A549 (cell line): ENCODE measurements around the gene VASH2.

Source experiments
- EP300 ChIP-seq, 2 experiments: fragments of >200 bp; sonication (Bioruptor Twin); formaldehyde crosslinking; IDR thresholded peaks; 2 replicates in 1 of 2; 3 replicates in 1 of 2; pipeline ENCODE4 v1.6.1; 2016 to 2017
- MAFK ChIP-seq: fragments of 450-650 bp; IDR thresholded peaks from 2 replicates; pipeline ENCODE4 v1.6.1; 2014; ENCODE audit not compliant: partially characterized antibody
- POLR2A ChIP-seq: IDR thresholded peaks from 2 replicates; pipeline ENCODE4 v1.6.1; 2012; ENCODE audit warnings: mild to moderate bottlenecking, low read length
- SMC3 ChIP-seq: fragments of >200 bp; sonication (Bioruptor Twin); formaldehyde crosslinking; IDR thresholded peaks from 3 replicates; pipeline ENCODE4 v1.6.1; 2018; ENCODE audit warnings: inconsistent platforms
- TF ChIP-seq, protein P1 (sequence below): fragments of 200-600 bp; sonication (generic); IDR thresholded peaks from 2 replicates; pipeline ENCODE4 v1.6.1; 2016; ENCODE audit warnings: antibody characterized with exemption, mild to moderate bottlenecking, moderate library complexity

DNA sequence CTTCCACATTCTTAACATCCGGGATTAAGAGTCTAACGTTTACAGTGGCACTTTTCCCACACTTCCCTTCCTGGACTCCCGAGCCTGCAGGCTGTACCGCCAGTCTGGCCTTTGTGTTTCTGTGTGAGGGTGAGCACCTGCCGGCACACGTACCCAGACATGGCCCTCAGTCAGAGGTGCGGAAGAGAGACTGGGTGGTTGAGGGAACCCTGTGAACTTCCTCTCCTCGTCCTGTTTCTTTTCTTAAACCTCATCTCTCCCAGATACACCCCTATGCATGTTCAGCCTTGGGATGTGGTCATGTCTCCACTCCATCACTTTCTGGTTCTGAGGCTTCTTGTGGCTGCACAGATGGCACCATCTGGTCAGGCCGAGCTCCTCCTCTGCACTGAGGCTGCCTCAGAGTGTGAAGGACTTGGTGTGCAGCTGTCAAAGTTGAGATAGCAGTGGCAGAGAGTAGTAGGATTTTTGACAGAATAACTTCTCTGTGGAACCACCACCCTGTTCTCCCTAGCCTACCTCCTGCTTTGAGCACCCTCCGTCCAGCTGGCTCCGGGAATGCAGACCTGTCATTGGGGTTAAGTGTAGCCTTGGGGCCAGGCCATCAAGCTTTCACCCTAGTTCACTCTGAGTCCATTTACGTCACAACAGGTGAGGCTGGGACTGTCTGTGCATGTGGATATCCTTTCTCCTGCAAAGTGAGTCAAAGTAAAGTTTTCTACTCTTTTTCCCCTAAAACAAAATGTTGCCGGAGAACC is 31.4 kb downstream of the VASH2 start:
- no peak for TF ChIP-seq MAFK
- no peak for TF ChIP-seq POLR2A
- TF ChIP-seq, protein P1, sequence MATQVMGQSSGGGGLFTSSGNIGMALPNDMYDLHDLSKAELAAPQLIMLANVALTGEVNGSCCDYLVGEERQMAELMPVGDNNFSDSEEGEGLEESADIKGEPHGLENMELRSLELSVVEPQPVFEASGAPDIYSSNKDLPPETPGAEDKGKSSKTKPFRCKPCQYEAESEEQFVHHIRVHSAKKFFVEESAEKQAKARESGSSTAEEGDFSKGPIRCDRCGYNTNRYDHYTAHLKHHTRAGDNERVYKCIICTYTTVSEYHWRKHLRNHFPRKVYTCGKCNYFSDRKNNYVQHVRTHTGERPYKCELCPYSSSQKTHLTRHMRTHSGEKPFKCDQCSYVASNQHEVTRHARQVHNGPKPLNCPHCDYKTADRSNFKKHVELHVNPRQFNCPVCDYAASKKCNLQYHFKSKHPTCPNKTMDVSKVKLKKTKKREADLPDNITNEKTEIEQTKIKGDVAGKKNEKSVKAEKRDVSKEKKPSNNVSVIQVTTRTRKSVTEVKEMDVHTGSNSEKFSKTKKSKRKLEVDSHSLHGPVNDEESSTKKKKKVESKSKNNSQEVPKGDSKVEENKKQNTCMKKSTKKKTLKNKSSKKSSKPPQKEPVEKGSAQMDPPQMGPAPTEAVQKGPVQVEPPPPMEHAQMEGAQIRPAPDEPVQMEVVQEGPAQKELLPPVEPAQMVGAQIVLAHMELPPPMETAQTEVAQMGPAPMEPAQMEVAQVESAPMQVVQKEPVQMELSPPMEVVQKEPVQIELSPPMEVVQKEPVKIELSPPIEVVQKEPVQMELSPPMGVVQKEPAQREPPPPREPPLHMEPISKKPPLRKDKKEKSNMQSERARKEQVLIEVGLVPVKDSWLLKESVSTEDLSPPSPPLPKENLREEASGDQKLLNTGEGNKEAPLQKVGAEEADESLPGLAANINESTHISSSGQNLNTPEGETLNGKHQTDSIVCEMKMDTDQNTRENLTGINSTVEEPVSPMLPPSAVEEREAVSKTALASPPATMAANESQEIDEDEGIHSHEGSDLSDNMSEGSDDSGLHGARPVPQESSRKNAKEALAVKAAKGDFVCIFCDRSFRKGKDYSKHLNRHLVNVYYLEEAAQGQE, result no peak
- TF ChIP-seq EP300 (IDR thresholded peaks at IDR 0.05), result no peak
- no peak for TF ChIP-seq SMC3
